ENCODE measurements around the gene VCPKMT. TPM values are rescaled to one million over a fixed set of nuclear protein-coding genes. Genes with fewer than 3 reads are reported as not detected.

Gene VCPKMT
- total RNA-seq, 4 donors from 2014 or later = 5.8 to 10.0 (median 7.0) TPM

DNA sequence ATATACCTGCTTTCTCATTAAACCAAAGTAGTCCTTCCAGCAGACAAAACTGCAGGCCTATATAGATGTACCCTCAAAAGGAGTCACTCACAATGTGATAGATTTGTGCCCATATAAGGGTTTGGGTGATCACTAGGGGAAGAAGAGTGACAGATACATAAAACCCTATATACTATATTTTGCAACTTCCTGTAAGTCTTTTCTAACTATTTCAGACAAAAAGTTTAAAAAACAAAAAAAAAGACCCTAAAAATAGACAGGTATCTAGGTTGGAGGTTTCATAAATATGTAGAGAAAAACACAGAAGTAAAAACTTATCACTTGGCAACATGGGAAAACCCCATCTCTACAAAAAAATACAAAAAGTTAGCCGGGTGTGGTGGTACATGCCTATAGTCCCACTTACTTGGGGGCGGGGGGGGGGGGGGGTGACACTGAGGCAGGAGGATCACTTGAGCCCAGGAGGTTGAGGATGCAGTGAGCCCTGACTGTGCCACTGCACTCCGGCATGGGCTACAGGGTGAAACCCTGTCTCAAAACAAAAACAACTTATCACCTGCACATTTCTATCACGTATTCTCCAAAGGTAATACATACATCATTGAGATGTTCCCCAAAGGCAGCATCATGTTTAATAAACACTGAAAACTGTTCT lies 2.9 kb downstream of the VCPKMT start:
- H3K4me3 ChIP-seq = no peak overlapping the region
- H3K27me3 ChIP-seq = no peaks in the 10 kb centered on the region
- no peak overlapping the region for H3K27ac ChIP-seq
- peaks cover 0 to 64% (median 0%) of the 10 kb centered on the region in 3 donors for H3K36me3 ChIP-seq
- no peaks in the 10 kb centered on the region for H3K9me3 ChIP-seq
- peaks cover 0 to 14% (median 2%) of the 10 kb centered on the region in 4 donors for H3K4me1 ChIP-seq
- TF ChIP-seq, protein P1, sequence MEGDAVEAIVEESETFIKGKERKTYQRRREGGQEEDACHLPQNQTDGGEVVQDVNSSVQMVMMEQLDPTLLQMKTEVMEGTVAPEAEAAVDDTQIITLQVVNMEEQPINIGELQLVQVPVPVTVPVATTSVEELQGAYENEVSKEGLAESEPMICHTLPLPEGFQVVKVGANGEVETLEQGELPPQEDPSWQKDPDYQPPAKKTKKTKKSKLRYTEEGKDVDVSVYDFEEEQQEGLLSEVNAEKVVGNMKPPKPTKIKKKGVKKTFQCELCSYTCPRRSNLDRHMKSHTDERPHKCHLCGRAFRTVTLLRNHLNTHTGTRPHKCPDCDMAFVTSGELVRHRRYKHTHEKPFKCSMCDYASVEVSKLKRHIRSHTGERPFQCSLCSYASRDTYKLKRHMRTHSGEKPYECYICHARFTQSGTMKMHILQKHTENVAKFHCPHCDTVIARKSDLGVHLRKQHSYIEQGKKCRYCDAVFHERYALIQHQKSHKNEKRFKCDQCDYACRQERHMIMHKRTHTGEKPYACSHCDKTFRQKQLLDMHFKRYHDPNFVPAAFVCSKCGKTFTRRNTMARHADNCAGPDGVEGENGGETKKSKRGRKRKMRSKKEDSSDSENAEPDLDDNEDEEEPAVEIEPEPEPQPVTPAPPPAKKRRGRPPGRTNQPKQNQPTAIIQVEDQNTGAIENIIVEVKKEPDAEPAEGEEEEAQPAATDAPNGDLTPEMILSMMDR (IDR thresholded peaks at IDR 0.05) = no peak
- TF ChIP-seq POLR2A (IDR thresholded peaks at IDR 0.05) = no peak
- DNase-seq = no peak

GRCh38 chr14:50110323-50111037 lies 5.9 kb downstream of the VCPKMT start:
- no peak for DNase-seq
- Histone ChIP-seq H3K4me1 (peaks cover 0 to 9% (median under 1%) of the 10 kb centered on the region in 4 donors), H3K9me3 (no peaks in the 10 kb centered on the region), H3K4me3 (no peak overlapping the region), H3K36me3 (peaks cover 0 to 64% (median 0%) of the 10 kb centered on the region in 3 donors), H3K27ac (no peak overlapping the region), H3K27me3 (no peaks in the 10 kb centered on the region)
- no peak for TF ChIP-seq POLR2A (IDR thresholded peaks at IDR 0.05)

GRCh38 chr14:50109342-50109741 lies 7.0 kb downstream of the VCPKMT start:
- TF ChIP-seq POLR2A (IDR thresholded peaks at IDR 0.05) = no peak
- TF ChIP-seq, protein P1 (IDR thresholded peaks at IDR 0.05) = peak in 1 of 6 experiments; percentile 4
- Histone ChIP-seq H3K4me1 (peaks cover 0 to 4% (median 0%) of the 10 kb centered on the region in 4 donors), H3K36me3 (peaks cover 0 to 57% (median 0%) of the 10 kb centered on the region in 3 donors), H3K9me3 (no peaks in the 10 kb centered on the region), H3K27me3 (no peaks in the 10 kb centered on the region), H3K4me3 (no peak overlapping the region), H3K27ac (no peak overlapping the region)
- no peak for DNase-seq

- Histone ChIP-seq H3K36me3 (peaks cover 0 to 45% (median 0%) of the 10 kb centered on the region in 3 donors), H3K4me3 (no peak overlapping the region), H3K27me3 (no peaks in the 10 kb centered on the region), H3K27ac (no peak overlapping the region), H3K9me3 (no peaks in the 10 kb centered on the region), H3K4me1 (peaks cover 0 to 4% (median 0%) of the 10 kb centered on the region in 4 donors)
- DNase-seq = no peak
- TF ChIP-seq, protein P1 (IDR thresholded peaks at IDR 0.05) = no peak
- TF ChIP-seq POLR2A (IDR thresholded peaks at IDR 0.05) = no peak
Measured at GRCh38 chr14:50107850-50108249, 8.5 kb downstream of the VCPKMT start.

DNA sequence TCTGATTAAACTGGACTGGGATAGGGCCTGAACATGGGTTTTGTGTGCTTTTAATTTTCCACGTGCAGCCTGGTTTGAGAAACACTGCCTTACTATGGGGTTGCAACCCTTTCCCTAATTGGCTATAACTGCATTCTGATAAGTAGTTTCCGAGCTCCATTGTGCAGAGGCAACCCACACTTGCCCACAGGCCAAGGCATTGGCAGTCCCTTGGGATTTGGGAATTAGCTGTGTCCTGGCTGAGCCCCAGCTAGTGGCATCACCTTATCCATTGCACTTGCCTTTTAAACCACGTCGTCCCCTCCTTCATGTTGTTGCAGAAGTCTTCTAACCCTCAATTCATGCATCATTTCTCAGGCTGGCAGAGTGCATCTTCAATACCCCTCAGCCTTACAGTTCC lies 10.2 kb downstream of the VCPKMT start:
- DNase-seq = no peak
- Histone ChIP-seq H3K27ac (no peak overlapping the region), H3K9me3 (no peaks in the 10 kb centered on the region), H3K27me3 (no peaks in the 10 kb centered on the region), H3K36me3 (peaks cover 0 to 28% (median 0%) of the 10 kb centered on the region in 3 donors), H3K4me1 (peaks cover 0 to 4% (median 0%) of the 10 kb centered on the region in 4 donors), H3K4me3 (no peak overlapping the region)
- no peak for TF ChIP-seq POLR2A (IDR thresholded peaks at IDR 0.05)
- TF ChIP-seq, protein P1 (IDR thresholded peaks at IDR 0.05) = no peak

GRCh38 chr14:50103558-50103957 lies 12.8 kb downstream of the VCPKMT start:
- TF ChIP-seq, protein P1 (IDR thresholded peaks at IDR 0.05) = no peak
- TF ChIP-seq POLR2A (IDR thresholded peaks at IDR 0.05) = no peak
- H3K27me3 ChIP-seq = no peaks in the 10 kb centered on the region
- H3K27ac ChIP-seq = no peak overlapping the region
- H3K9me3 ChIP-seq = no peaks in the 10 kb centered on the region
- peaks cover 0 to 5% (median 0%) of the 10 kb centered on the region in 3 donors for H3K36me3 ChIP-seq
- no peak for DNase-seq
- peaks cover 0 to 6% (median 2%) of the 10 kb centered on the region in 4 donors for H3K4me1 ChIP-seq
- H3K4me3 ChIP-seq = no peak overlapping the region

All from Peyer's patch (tissue), 4 donors.